DND-41 (cell line): Measurements from ENCODE around the gene SPAST.

Source experiments
- ATAC-seq: fragments of 200-7000 bp; cut with Tn5 transposase; 3 replicates; pipeline ENCODE4 v1.9.1; 2021; ENCODE audit warnings: low read depth; ENCODE audit not compliant: insufficient read depth
- DNase-seq: peaks from one replicate; pipeline ENCODE4 v3.0.0-alpha.2; 2020
- H2AFZ ChIP-seq: 2 replicates; pipeline ENCODE4 v1.6.0; 2012; ENCODE audit warnings: low read depth, low read length
- H3K27ac ChIP-seq: 2 replicates; pipeline ENCODE4 v1.5.1; 2012; ENCODE audit warnings: low read length, inconsistent platforms
- H3K27me3 ChIP-seq: fragments of 200-600 bp; sonication (generic); 2 replicates; pipeline ENCODE4 v1.6.0; 2012; ENCODE audit warnings: low read length, mild to moderate bottlenecking, inconsistent platforms; ENCODE audit not compliant: insufficient read depth, poor library complexity
- H3K36me3 ChIP-seq: 2 replicates; pipeline ENCODE4 v1.5.1; 2012; ENCODE audit warnings: low read length, inconsistent platforms; ENCODE audit not compliant: insufficient read depth
- H3K4me1 ChIP-seq: 2 replicates; pipeline ENCODE4 v1.5.1; 2012; ENCODE audit warnings: mild to moderate bottlenecking, low read length; ENCODE audit not compliant: insufficient read depth
- H3K4me2 ChIP-seq: 2 replicates; pipeline ENCODE4 v1.6.0; 2012; ENCODE audit warnings: mild to moderate bottlenecking, moderate library complexity, low read length, inconsistent platforms; ENCODE audit not compliant: insufficient read depth
- H3K4me3 ChIP-seq, 2 experiments: fragments of 200-600 bp in 1 of 2; shearing (Covaris generic) in 1 of 2; 2 replicates each; pipeline ENCODE4 v1.5.1; 2012 to 2016; ENCODE audit warnings: inconsistent platforms in 2 of 2, low read length in 2 of 2, mild to moderate bottlenecking in 2 of 2, low read depth in 1 of 2, moderate library complexity in 1 of 2
- H3K79me2 ChIP-seq: 2 replicates; pipeline ENCODE4 v1.6.0; 2012; ENCODE audit warnings: low read length, inconsistent platforms; ENCODE audit not compliant: insufficient read depth
- H3K9ac ChIP-seq: 2 replicates; pipeline ENCODE4 v1.6.0; 2012; ENCODE audit warnings: low read depth, mild to moderate bottlenecking, inconsistent platforms, low read length, moderate library complexity
- H3K9me3 ChIP-seq: 2 replicates; pipeline ENCODE4 v1.5.1; 2012; ENCODE audit warnings: low read length, moderate library complexity, mild to moderate bottlenecking, inconsistent platforms; ENCODE audit not compliant: insufficient read depth, severe bottlenecking
- H4K20me1 ChIP-seq: 2 replicates; pipeline ENCODE4 v1.6.0; 2012; ENCODE audit warnings: low read length; ENCODE audit not compliant: insufficient read depth
- EZH2 ChIP-seq: IDR thresholded peaks from 3 replicates; pipeline ENCODE4 v1.6.1; 2012; ENCODE audit warnings: borderline replicate concordance, low read depth, mild to moderate bottlenecking, moderate library complexity, low read length, inconsistent platforms; ENCODE audit not compliant: severe bottlenecking
- TF ChIP-seq, protein P1 (sequence below): IDR thresholded peaks from 2 replicates; pipeline ENCODE4 v1.5.1; 2012; ENCODE audit warnings: borderline replicate concordance, low read length, moderate library complexity, mild to moderate bottlenecking; ENCODE audit not compliant: poor library complexity, severe bottlenecking; ENCODE audit errors: extremely low read depth

The SPAST gene

DNA sequence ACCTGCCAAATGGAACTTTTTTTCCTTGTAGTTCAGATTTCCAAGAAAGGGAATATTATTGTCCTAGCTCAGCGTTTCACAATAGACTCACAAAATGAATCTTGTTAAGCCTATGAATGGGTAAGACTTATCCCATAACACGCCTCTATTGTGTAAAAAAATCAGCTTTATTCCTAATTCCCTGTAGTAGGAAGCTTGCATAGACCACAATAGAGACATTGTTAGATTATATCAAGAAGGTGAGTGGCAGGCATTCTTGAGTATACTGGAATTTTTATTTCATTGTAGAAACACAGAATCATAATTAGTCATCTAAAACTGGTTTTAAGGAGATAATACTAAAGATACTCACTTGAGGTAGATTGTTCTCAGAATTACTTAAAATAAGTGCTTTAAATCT lies 55.8 kb downstream of the SPAST start:
- H3K9me3 ChIP-seq: no peaks in the 10 kb centered on the region
- ATAC-seq: no peak
- no peak overlapping the region for H2AFZ ChIP-seq
- H3K79me2 ChIP-seq: no peaks in the 10 kb centered on the region
- peaks cover 22% of the 10 kb centered on the region for H3K36me3 ChIP-seq
- H3K9ac ChIP-seq: no peak overlapping the region
- TF ChIP-seq EZH2: no peak
- TF ChIP-seq, protein P1, sequence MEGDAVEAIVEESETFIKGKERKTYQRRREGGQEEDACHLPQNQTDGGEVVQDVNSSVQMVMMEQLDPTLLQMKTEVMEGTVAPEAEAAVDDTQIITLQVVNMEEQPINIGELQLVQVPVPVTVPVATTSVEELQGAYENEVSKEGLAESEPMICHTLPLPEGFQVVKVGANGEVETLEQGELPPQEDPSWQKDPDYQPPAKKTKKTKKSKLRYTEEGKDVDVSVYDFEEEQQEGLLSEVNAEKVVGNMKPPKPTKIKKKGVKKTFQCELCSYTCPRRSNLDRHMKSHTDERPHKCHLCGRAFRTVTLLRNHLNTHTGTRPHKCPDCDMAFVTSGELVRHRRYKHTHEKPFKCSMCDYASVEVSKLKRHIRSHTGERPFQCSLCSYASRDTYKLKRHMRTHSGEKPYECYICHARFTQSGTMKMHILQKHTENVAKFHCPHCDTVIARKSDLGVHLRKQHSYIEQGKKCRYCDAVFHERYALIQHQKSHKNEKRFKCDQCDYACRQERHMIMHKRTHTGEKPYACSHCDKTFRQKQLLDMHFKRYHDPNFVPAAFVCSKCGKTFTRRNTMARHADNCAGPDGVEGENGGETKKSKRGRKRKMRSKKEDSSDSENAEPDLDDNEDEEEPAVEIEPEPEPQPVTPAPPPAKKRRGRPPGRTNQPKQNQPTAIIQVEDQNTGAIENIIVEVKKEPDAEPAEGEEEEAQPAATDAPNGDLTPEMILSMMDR: no peak
- no peaks in the 10 kb centered on the region for H3K27me3 ChIP-seq
- H3K4me1 ChIP-seq: no peaks in the 10 kb centered on the region
- DNase-seq: no peak
- no peak overlapping the region for H3K4me3 ChIP-seq
- no peaks in the 10 kb centered on the region for H4K20me1 ChIP-seq
- no peak overlapping the region for H3K4me2 ChIP-seq
- H3K27ac ChIP-seq: no peak overlapping the region

DNA sequence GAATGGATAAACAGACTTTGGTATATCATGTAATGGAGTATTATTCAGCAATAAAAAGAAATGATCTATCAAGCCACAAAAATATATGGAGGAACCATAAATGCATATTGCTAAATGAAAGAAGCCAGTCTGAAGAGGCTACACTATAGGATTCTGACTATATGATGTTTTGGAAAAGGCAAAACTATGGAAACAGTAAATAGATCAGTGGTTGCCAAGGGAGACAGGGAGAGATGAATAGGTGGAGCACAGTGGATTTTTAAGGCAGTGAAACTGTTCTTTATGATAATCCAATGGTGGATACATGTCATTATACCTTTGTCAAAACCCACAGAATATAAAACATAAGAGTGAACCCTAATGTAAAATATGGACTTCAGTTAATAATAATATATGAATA lies 61.3 kb downstream of the SPAST start:
- Histone ChIP-seq H3K4me2 (no peak overlapping the region), H3K27me3 (no peaks in the 10 kb centered on the region), H4K20me1 (no peaks in the 10 kb centered on the region), H3K79me2 (no peaks in the 10 kb centered on the region), H3K36me3 (peaks cover 29% of the 10 kb centered on the region), H3K27ac (no peak overlapping the region), H3K9ac (no peak overlapping the region), H3K4me1 (no peaks in the 10 kb centered on the region), H2AFZ (no peak overlapping the region), H3K9me3 (no peaks in the 10 kb centered on the region), H3K4me3 (no peak overlapping the region)
- no peak for DNase-seq
- TF ChIP-seq, protein P1: no peak
- TF ChIP-seq EZH2: no peak
- ATAC-seq: no peak

DNA sequence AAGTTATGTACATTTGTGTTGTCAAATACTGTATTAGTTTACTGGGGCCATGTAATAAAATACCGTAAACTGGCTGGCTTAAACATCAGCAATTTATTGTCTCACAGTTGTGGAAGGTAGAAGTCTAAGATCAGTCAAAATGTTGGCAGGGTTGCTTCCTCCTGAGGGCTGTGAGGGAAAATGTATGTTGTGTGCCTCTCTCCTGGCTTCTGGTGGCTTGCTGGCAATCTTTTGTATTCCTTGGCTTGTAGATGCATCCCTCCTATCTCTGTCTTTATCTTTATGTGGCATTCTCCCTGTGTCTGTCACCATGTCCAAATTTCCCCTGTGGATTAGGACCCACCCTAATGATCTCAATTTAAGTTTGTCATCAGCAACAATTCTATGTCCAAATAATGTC lies 65.3 kb downstream of the SPAST start:
- no peaks in the 10 kb centered on the region for H4K20me1 ChIP-seq

More for the DNA sequence above, 65.3 kb downstream of the SPAST start:
- Histone ChIP-seq H3K27me3 (no peaks in the 10 kb centered on the region), H3K79me2 (no peaks in the 10 kb centered on the region), H3K9ac (no peak overlapping the region), H3K4me3 (no peak overlapping the region), H3K4me2 (no peak overlapping the region), H3K4me1 (no peaks in the 10 kb centered on the region), H3K27ac (no peak overlapping the region), H2AFZ (no peak overlapping the region), H3K36me3 (peaks cover 44% of the 10 kb centered on the region), H3K9me3 (no peaks in the 10 kb centered on the region)
- ATAC-seq (no peak), DNase-seq (no peak)
- TF ChIP-seq, protein P1: no peak
- TF ChIP-seq EZH2: no peak
